GM12864 (cell line): ENCODE measurements around the gene DISP2.

Experiments used
- DNase-seq: peaks from one replicate; pipeline ENCODE4 v3.0.0-alpha.2; 2011; ENCODE audit warnings: low read depth
- H3K4me3 ChIP-seq: 2 replicates; pipeline ENCODE4 v1.5.1; 2011; ENCODE audit warnings: mild to moderate bottlenecking, low read depth, low read length, control low read depth
- TF ChIP-seq, protein P1 (sequence below): IDR thresholded peaks from 2 replicates; pipeline ENCODE4 v1.5.1; 2011; ENCODE audit warnings: low read depth, mild to moderate bottlenecking, moderate library complexity, low read length, control low read depth, inconsistent platforms; ENCODE audit errors: missing control alignments

Gene DISP2

DNA sequence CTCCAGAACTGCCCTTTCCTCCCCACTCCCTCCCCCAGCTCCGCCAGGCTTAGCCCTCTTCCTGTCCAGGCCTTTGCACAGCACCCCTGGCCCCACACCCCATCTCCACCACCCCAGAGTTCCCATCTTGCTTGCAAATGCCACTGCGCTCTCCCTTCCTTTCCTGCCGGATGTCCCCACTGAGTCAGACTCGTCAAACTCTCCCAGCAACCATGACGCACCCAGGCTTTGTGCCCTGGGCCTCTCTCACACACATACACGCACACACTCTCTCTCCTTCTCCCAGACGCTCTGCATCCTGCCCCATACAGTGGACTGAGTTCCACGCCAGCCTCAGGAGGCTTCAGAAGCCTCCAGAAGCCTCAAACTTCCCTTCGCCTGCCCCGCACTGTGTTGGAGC, 14.5 kb upstream of the DISP2 start:
- H3K4me3 ChIP-seq, result no peak overlapping the region
- TF ChIP-seq, protein P1, sequence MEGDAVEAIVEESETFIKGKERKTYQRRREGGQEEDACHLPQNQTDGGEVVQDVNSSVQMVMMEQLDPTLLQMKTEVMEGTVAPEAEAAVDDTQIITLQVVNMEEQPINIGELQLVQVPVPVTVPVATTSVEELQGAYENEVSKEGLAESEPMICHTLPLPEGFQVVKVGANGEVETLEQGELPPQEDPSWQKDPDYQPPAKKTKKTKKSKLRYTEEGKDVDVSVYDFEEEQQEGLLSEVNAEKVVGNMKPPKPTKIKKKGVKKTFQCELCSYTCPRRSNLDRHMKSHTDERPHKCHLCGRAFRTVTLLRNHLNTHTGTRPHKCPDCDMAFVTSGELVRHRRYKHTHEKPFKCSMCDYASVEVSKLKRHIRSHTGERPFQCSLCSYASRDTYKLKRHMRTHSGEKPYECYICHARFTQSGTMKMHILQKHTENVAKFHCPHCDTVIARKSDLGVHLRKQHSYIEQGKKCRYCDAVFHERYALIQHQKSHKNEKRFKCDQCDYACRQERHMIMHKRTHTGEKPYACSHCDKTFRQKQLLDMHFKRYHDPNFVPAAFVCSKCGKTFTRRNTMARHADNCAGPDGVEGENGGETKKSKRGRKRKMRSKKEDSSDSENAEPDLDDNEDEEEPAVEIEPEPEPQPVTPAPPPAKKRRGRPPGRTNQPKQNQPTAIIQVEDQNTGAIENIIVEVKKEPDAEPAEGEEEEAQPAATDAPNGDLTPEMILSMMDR, result no peak
- no peak for DNase-seq

DNA sequence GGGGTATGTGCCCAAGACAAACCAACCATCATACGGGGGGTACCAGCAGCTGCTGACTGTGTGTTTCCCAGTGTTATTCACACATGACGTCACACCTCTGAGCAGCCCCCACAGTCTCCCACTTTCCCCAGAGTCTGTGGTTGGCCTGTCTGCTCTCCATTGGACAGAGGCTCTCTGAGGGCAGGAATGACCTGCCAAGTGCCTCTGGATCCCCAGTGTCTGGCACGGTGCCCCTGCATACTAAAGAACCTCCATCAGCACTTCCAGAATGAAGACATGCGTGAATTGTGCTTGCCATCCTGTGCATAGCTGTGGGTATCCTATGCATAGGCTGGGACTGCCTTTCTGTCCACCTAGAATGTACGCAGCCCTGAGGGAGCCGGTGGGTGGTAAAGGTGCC, 13.8 kb upstream of the DISP2 start:
- no peak overlapping the region for H3K4me3 ChIP-seq
- DNase-seq, result no peak

DNA sequence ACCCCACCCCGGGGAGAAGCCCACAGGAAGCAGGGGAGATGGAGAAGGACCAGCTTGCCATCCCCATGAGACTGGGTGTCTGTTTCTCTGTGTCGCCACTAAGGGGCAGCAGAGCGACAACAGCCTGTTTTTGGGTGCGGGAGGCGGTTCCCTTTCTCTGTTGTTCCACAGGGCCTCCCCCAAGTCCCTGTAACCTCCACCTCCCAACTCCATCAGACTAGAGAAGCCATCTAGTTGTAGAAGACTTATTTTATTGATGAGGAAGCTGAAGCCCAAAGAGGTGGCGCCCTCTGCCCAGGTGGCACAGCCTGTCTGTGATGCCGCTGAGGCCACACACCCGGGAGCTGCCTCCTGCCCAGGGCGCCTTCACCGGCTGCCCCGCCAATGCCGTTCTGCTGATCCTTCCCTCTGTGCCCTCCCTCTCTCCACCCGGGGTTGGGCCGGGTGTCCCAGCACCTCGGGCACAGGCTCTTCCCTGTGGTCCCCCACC, 13.3 kb upstream of the DISP2 start:
- H3K4me3 ChIP-seq, result no peak overlapping the region
- TF ChIP-seq, protein P1, result peak; percentile 88
- no peak for DNase-seq

More for the DNA sequence above, 13.8 kb upstream of the DISP2 start:
- TF ChIP-seq, protein P1, result no peak

DNA sequence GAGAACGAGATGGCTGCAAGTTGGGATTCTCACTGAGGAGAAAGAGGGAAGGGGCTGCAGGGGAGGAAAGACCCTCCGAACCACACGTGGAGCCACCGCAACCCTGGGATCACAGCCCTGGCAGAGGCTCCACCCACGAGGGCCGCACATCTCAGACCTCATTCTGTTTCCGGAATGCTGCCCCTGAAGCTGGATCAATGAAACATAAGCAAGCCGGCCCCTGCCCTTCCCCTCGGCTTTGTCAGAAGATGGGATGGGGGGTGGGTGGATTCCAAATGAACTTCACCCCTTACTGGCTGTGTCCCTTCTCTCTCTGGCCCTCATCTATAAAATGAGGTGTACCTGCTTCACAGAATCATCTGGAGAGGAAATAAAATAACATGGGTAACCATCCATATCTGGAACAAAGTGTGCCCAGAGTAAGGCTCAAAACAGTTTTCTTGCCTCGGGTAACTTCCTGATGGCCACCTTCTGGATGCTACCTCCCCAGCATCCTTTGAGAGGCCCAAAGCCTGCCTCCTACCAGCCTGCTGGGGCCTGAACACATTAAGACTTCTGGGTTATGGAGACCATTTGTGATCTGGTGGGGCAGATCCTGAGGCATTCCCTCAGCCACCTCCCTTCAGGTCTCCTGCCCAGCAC, 12.7 kb upstream of the DISP2 start:
- no peak overlapping the region for H3K4me3 ChIP-seq
- TF ChIP-seq, protein P1, result no peak
- no peak for DNase-seq

DNA sequence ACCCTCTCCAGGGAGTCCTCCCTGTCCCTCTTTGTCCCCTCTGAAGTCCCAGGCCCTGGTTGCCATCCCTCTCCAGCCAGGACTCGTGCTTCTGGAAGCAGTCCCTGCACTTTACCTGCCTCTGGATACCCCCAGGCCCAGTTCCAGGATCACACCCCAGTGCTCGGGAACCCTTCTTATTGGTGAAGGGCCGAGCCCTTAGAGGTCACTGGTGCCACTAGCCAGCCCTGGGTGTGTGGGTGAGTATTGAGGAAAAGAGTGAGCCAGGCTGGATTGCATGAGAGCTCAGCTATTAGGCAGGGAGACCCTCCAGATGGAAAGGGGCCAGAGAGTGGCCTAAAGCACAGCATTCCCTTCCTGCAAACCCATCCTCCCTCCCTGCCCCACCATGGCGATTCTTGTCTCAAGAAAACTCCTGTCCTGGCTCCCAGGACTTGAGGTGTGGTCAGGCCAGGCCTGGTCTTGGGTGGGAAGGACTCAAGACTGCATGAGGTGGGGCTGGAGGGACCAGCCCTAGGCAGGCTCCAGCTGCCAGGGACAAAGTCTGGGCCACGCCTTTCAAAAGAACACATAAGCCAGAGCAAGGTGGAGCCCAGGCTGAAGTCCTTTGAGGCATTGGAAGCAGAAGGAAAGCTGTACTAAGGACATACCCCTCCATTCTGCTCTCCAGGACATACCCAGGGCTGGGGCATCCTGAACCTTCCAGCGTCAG, 12.0 kb upstream of the DISP2 start:
- TF ChIP-seq, protein P1, result no peak
- DNase-seq, result no peak
- H3K4me3 ChIP-seq, result no peak overlapping the region

DNA sequence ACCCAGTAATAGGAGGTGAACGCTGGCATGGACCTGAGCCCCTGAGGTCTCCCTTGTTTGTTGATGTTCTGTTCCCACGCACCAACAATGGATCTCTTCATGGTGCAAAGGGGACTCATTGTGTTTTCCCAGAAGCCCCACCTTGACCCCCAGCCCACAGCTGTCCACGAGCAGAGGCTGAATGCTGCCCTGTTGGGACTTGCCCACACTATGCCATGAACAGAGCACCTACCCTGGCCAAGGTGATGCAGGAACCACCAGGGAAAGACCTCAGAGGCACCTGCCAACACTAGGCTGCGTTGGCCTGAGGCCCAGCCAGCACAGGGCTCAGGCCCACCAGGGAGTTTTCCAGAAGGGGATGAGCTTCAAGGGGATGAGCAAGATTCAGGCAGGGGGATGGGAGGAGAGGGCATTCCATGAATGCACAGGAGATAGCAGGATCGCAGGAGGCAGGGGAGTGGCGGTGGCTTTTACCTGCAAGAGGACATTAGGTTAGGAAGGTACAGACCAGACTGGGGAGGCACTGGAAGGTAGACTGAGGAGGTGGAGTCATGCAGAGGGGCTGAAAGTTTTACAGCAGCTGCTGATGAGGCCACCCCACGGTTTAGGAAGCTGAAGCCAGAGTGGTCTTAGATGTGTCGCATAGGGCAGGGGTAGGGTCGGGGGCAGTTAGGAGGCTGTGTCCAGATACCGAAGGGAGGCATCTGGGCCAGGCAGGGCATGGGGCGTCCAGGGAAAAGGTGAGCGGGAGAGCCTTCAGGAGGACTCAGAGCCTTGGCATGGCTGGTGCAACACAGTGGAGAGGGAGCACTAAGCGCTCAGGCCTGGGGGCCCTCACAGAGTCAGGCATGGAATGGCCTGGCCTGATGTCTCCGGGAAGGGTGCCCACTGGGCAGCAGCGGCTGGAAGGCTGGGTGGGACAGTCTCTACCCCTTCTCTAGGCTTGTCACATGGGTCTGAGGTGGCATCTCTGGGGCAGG, 11.2 kb upstream of the DISP2 start:
- TF ChIP-seq, protein P1, result no peak
- H3K4me3 ChIP-seq, result no peak overlapping the region
- DNase-seq, result no peak
